ENCODE results near the gene STAT5B.
"Not testable (repeated sequence)": the region's sequence is repeated elsewhere in the genome, so short reads cannot be mapped to it uniquely, and the experiment has no call there.

The STAT5B gene

GRCh38 chr17:42255445-42255844 is 20.7 kb downstream of the STAT5B start:
- Histone ChIP-seq H3K36me3 (ENCODE audit: control insufficient read depth, insufficient read depth, low read length, severe bottlenecking) (no peaks in the 10 kb centered on the region), H3K9me3 (ENCODE audit: control insufficient read depth, low read length) (no peaks in the 10 kb centered on the region), H3K9ac (ENCODE audit: low read length) (no peak overlapping the region), H3K4me1 (ENCODE audit: control insufficient read depth, insufficient read depth, low read length) (peaks cover 22% of the 10 kb centered on the region), H3K27me3 (replicated peaks; ENCODE audit: control insufficient read depth, insufficient read depth, low read length) (no peaks in the 10 kb centered on the region), H3K4me3 (ENCODE audit: low read length) (no peak overlapping the region)
- DNase-seq (ENCODE audit: low read depth): no peak

GRCh38 chr17:42253578-42253977 is 22.6 kb downstream of the STAT5B start:
- Histone ChIP-seq H3K4me3 (ENCODE audit: low read length) (no peak overlapping the region), H3K9me3 (ENCODE audit: control insufficient read depth, low read length) (no peaks in the 10 kb centered on the region), H3K9ac (ENCODE audit: low read length) (no peak overlapping the region), H3K36me3 (ENCODE audit: control insufficient read depth, insufficient read depth, low read length, severe bottlenecking) (no peaks in the 10 kb centered on the region), H3K4me1 (ENCODE audit: control insufficient read depth, insufficient read depth, low read length) (peaks cover 31% of the 10 kb centered on the region), H3K27me3 (replicated peaks; ENCODE audit: control insufficient read depth, insufficient read depth, low read length) (no peaks in the 10 kb centered on the region)
- no peak for DNase-seq (ENCODE audit: low read depth)

GRCh38 chr17:42252597-42253550 is 23.3 kb downstream of the STAT5B start:
- Histone ChIP-seq H3K9me3 (ENCODE audit: control insufficient read depth, low read length) (no peaks in the 10 kb centered on the region), H3K9ac (ENCODE audit: low read length) (no peak overlapping the region), H3K36me3 (ENCODE audit: control insufficient read depth, insufficient read depth, low read length, severe bottlenecking) (no peaks in the 10 kb centered on the region), H3K4me1 (ENCODE audit: control insufficient read depth, insufficient read depth, low read length) (peaks cover 38% of the 10 kb centered on the region), H3K27me3 (replicated peaks; ENCODE audit: control insufficient read depth, insufficient read depth, low read length) (no peaks in the 10 kb centered on the region), H3K4me3 (ENCODE audit: low read length) (no peak overlapping the region)
- peak; percentile 28 for DNase-seq (ENCODE audit: low read depth)

DNA sequence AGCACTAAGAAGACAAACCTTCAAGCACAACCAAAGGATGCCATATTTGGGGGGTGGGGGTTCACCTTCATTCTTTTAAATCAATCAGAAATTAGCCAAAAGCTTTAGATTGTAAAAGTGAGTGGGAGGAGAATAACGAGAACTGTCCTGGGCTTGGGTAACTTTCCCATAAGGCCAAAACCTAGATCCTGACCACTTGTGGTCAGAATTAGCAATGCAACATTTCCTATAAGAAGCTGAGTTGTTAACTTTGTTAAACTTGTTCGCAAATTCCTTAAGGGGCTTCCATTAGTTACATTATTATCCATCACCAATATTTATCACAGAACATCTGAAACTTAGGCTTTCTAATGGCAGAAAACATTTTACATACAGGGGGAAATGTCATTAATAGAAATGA is 25.1 kb downstream of the STAT5B start:
- H3K27me3 ChIP-seq (replicated peaks; ENCODE audit: control insufficient read depth, insufficient read depth, low read length): no peaks in the 10 kb centered on the region
- H3K9ac ChIP-seq (ENCODE audit: low read length): peak overlapping the region; percentile 38
- no peaks in the 10 kb centered on the region for H3K36me3 ChIP-seq (ENCODE audit: control insufficient read depth, insufficient read depth, low read length, severe bottlenecking)
- DNase-seq (ENCODE audit: low read depth): no peak
- no peak overlapping the region for H3K4me3 ChIP-seq (ENCODE audit: low read length)
- H3K9me3 ChIP-seq (ENCODE audit: control insufficient read depth, low read length): peaks cover 3% of the 10 kb centered on the region
- peaks cover 42% of the 10 kb centered on the region for H3K4me1 ChIP-seq (ENCODE audit: control insufficient read depth, insufficient read depth, low read length)

DNA sequence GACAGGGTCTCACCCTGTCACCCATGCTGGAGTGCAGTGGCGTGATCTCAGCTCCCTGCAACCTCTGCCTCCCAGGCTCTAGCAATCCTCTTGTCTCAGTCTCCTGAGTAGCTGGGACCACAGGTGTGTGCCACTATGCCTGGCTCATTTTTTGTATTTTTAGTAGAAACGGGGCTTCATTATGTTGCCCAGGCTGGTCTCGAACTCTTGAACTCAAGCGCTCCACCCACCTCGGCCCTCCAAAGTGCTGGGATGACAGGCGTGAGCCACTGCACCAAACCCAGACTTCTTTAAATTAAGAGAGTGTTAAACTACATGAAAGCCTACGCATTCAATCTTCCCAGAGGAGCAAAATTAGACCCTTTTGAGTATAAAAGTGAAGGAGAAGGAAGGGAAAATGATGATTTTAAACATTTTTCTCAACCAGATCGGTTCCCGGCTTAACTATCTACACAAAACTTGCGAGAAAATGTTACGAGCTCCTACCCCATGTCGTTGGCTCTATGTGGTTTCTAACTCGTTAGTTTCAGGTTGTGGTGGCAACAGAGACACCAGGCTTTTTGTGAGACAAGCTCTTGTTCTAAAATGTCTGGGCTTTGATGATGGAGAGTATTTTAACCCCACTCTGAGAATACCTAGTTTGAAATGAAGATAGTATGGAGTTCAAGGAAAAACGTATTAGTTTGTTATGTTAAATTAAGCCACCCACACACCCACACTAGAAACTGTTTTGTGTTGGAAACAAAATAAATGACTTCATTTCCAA is 26.3 kb downstream of the STAT5B start:
- H3K27me3 ChIP-seq (replicated peaks; ENCODE audit: control insufficient read depth, insufficient read depth, low read length): no peaks in the 10 kb centered on the region
- peaks cover 3% of the 10 kb centered on the region for H3K9me3 ChIP-seq (ENCODE audit: control insufficient read depth, low read length)
- H3K4me1 ChIP-seq (ENCODE audit: control insufficient read depth, insufficient read depth, low read length): peaks cover 42% of the 10 kb centered on the region
- no peaks in the 10 kb centered on the region for H3K36me3 ChIP-seq (ENCODE audit: control insufficient read depth, insufficient read depth, low read length, severe bottlenecking)
- DNase-seq (ENCODE audit: low read depth): no peak
- H3K4me3 ChIP-seq (ENCODE audit: low read length): no peak overlapping the region
- H3K9ac ChIP-seq (ENCODE audit: low read length): no peak overlapping the region

DNA sequence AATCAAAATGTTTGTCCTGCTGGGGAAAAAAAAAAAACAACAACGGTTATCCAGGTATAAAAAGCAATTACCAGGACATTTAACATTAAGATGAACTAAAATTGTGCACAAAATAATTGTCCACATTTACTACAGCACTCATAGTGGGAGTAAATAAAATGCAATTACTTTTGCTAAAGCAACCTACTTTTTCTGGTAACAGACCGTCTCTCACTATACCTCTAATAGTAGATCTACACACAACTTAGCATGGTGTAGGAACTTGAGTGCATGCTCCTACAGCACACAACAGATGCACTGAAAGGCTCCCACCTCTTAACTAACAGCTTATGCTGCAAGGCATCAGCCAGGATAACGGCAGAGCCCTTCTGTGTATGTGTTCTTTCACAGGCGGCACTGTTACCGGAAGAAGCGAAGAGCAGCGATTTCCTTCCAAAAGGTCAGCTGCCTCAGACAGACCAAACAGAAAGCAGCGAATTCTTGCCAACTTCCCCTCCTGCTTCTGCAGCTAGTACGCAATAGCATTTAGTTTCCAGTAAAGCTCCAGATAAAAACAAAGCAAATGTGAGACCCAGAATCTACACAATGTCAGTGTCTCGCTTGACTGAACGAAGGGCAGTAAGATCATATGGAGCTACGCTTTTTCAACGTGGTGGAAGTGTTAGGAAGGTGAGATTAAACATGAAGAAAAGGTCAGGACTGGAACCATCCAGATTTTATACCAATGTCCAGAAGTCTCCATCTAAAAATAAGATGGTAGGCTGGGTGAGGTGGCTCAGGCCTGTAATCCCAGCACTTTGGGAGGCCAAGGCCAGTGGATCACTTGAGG is 27.6 kb downstream of the STAT5B start:
- DNase-seq (ENCODE audit: low read depth): peak; percentile 88
- H3K36me3 ChIP-seq (ENCODE audit: control insufficient read depth, insufficient read depth, low read length, severe bottlenecking): no peaks in the 10 kb centered on the region
- no peaks in the 10 kb centered on the region for H3K27me3 ChIP-seq (replicated peaks; ENCODE audit: control insufficient read depth, insufficient read depth, low read length)
- peak overlapping the region; percentile 69 for H3K9ac ChIP-seq (ENCODE audit: low read length)
- H3K9me3 ChIP-seq (ENCODE audit: control insufficient read depth, low read length): peaks cover 3% of the 10 kb centered on the region
- H3K4me3 ChIP-seq (ENCODE audit: low read length): peak overlapping the region; percentile 72
- H3K4me1 ChIP-seq (ENCODE audit: control insufficient read depth, insufficient read depth, low read length): peaks cover 42% of the 10 kb centered on the region

- peaks cover 3% of the 10 kb centered on the region for H3K9me3 ChIP-seq (ENCODE audit: control insufficient read depth, low read length)
- H3K4me3 ChIP-seq (ENCODE audit: low read length): peak overlapping the region; percentile 72
- peaks cover 33% of the 10 kb centered on the region for H3K4me1 ChIP-seq (ENCODE audit: control insufficient read depth, insufficient read depth, low read length)
- DNase-seq (ENCODE audit: low read depth): peak; percentile 61
- no peaks in the 10 kb centered on the region for H3K27me3 ChIP-seq (replicated peaks; ENCODE audit: control insufficient read depth, insufficient read depth, low read length)
- H3K9ac ChIP-seq (ENCODE audit: low read length): peak overlapping the region; percentile 69
- H3K36me3 ChIP-seq (ENCODE audit: control insufficient read depth, insufficient read depth, low read length, severe bottlenecking): no peaks in the 10 kb centered on the region
Observed at GRCh38 chr17:42247734-42248133, 28.5 kb downstream of the STAT5B start.

GRCh38 chr17:42246515-42246914 is 29.7 kb downstream of the STAT5B start:
- Histone ChIP-seq H3K36me3 (ENCODE audit: control insufficient read depth, insufficient read depth, low read length, severe bottlenecking) (no peaks in the 10 kb centered on the region), H3K4me3 (ENCODE audit: low read length) (no peak overlapping the region), H3K9ac (ENCODE audit: low read length) (no peak overlapping the region), H3K4me1 (ENCODE audit: control insufficient read depth, insufficient read depth, low read length) (peaks cover 28% of the 10 kb centered on the region), H3K9me3 (ENCODE audit: control insufficient read depth, low read length) (peaks cover 3% of the 10 kb centered on the region), H3K27me3 (replicated peaks; ENCODE audit: control insufficient read depth, insufficient read depth, low read length) (no peaks in the 10 kb centered on the region)
- no peak for DNase-seq (ENCODE audit: low read depth)

DNA sequence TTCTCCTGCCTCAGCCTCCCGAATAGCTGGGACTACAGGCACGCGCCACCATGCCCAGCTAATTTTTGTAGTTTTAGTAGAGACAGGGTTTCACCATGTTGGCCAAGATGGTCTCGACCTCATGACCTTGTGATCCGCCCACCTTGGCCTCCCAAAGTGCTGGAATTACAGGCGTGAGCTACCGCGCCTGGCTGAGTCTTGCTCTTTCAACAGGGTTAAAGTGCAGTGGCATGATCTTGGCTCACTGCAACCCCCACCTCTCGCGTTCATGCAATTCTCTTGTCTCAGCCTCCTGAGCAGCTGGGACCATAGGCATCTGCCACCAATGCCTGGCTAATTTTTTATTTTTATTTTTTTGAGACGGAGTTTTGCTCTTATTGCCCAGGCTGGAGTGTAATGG is 31.0 kb downstream of the STAT5B start:
- H3K9me3 ChIP-seq (ENCODE audit: control insufficient read depth, low read length); H3K36me3 ChIP-seq (ENCODE audit: control insufficient read depth, insufficient read depth, low read length, severe bottlenecking); H3K9ac ChIP-seq (ENCODE audit: low read length); H3K4me3 ChIP-seq (ENCODE audit: low read length); H3K27me3 ChIP-seq (replicated peaks; ENCODE audit: control insufficient read depth, insufficient read depth, low read length); DNase-seq (ENCODE audit: low read depth): not testable (repeated sequence)
- H3K4me1 ChIP-seq (ENCODE audit: control insufficient read depth, insufficient read depth, low read length): peaks cover 21% of the 10 kb centered on the region

- not testable (repeated sequence) for H3K9me3 ChIP-seq (ENCODE audit: control insufficient read depth, low read length); H3K9ac ChIP-seq (ENCODE audit: low read length); H3K4me3 ChIP-seq (ENCODE audit: low read length); DNase-seq (ENCODE audit: low read depth); H3K27me3 ChIP-seq (replicated peaks; ENCODE audit: control insufficient read depth, insufficient read depth, low read length); H3K36me3 ChIP-seq (ENCODE audit: control insufficient read depth, insufficient read depth, low read length, severe bottlenecking)
- H3K4me1 ChIP-seq (ENCODE audit: control insufficient read depth, insufficient read depth, low read length): peaks cover 17% of the 10 kb centered on the region
Observed at GRCh38 chr17:42244116-42244515, 32.1 kb downstream of the STAT5B start.
